SW480 (cell line): ENCODE data around the gene COQ9.

Experiments used
- DNase-seq: peaks from one replicate; pipeline ENCODE4 v3.0.0-alpha.2; 2016; ENCODE audit warnings: low spot score

COQ9 gene

GRCh38 chr16:57473176-57473840 is 26.0 kb downstream of the COQ9 start:
- DNase-seq, result no peak

DNA sequence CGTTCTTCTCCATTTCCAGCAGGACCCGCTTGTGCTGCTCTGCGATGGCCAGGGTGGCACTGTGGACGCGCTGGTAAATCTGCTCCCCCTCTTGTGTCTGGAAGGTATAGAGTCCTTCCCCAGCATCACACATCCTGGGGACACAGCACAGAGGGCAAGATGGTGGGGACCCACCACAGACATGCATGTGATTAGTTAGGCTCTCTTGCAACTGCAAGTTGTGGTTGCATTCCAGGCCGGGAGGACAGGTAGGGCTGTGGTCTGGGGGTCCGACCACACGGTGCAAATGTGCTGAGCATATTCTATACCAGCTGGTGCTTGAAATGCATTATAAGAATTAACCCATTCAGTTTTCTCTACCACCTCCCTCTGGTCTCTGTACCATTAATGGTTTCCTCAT is 26.6 kb downstream of the COQ9 start:
- no peak for DNase-seq

DNA sequence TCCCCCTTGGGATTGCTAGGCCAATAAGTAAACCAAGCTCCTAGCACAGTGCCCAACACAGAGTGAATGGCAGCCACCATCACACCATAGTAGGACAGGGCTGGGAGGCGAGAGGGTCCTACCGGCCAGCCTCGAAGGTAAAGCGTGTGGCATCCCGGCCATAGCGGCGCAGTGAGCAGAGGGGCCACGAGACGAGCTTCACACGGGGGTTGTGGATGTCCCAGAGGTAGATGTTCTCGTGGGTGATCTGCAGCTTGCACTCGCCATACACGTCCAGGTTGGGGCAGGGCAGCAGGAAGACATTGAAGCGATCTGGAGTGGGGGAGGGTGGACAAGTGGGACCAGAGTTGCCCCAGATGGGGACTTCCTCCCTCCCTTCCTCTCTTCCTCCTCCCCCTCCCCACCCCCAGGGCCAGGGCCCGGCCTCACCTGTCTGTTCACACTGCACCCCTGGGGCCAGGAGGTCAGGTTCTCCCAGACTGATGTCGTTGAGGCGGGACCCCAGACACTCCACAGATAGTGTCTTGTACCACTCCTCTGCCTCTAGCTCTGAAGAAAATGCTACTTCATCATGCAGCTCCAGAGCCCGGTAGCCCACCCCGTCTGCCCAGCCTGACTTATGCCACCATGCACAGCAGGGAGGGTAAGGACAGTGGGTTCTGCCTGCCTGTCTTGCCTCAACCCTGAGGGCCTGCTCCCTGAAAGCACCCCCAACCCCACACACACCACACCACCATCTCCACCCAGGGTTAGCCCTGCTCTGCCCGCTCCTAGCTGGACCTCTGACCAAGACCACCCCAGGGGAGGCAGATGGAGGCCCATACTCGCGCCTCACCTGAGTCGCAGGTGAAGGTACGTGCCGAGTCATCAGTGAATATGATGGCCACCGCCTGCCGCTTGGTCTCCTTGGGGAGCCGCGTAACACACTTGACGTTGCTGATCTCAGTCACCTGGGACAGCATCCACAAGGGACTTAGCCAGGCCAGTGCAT is 27.7 kb downstream of the COQ9 start:
- DNase-seq, result no peak

GRCh38 chr16:57475711-57476339 is 28.5 kb downstream of the COQ9 start:
- no peak for DNase-seq

GRCh38 chr16:57476546-57477410 is 29.5 kb downstream of the COQ9 start:
- DNase-seq, result no peak

- no peak for DNase-seq
Measured at GRCh38 chr16:57477531-57478202, 30.4 kb downstream of the COQ9 start.

GRCh38 chr16:57478396-57479204 is 31.3 kb downstream of the COQ9 start:
- no peak for DNase-seq

- peak; percentile 53 for DNase-seq
Measured at GRCh38 chr16:57479205-57479975, 32.1 kb downstream of the COQ9 start.

DNA sequence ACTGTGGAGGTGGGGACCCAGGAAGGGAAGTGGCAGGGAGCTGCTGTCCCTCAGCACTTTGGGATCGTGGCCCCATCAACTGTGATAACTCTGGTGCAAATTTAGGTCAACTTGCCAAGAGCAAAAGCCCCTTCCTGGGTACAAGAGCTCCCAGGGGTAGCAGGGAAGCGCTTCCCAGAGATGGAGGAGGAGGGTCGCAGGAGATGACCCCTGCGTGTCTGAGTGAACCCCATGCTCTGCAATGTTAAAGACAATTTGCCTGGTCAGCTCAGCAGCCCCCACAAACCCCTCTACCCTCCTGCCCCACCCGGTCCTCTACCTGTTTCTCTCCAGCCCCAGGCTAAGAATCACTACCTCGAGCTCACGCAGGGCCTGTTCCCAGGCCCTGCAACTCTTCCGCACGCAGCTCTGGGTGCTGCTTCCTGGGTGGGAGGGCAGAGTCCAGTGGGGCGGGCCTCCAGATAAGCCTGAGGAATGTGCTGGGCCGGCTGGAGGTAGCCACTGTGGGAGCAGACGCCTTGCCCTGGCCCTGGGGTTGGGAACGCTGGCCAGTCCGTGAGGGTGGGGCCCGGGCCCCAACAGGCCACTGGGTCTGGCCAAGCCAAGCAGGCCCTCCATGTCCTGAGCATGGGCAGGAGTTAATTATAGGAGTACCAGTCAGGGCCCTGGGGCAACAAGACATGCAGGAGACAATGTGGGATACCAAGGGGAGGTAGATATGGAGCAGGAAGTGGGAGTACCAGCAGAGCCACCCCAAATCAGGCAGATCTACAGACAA is 32.9 kb downstream of the COQ9 start:
- DNase-seq, result peak; percentile 73

- no peak for DNase-seq
Measured at GRCh38 chr16:57480754-57481230, 33.5 kb downstream of the COQ9 start.

DNA sequence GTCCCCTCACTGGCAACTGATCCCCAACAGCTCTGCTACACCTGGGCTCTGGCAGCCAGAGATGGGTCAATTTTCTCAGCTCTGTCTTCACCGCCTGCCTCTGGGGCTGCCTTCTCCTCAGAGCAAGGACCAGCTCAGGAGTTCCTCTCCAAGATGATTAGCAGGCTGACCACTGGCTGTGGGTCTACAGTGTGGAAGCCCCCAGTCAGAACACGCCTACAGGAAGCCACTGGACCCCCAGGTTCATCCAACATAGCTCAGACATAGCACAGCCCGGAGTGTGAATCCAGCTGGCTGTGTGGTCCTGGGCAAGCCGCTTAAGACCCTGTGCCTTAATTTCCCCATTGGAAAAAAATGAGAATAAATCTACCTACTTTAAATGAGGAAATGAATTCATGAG is 34.1 kb downstream of the COQ9 start:
- DNase-seq, result no peak

- no peak for DNase-seq
Measured at GRCh38 chr16:57482845-57483545, 35.7 kb downstream of the COQ9 start.

DNA sequence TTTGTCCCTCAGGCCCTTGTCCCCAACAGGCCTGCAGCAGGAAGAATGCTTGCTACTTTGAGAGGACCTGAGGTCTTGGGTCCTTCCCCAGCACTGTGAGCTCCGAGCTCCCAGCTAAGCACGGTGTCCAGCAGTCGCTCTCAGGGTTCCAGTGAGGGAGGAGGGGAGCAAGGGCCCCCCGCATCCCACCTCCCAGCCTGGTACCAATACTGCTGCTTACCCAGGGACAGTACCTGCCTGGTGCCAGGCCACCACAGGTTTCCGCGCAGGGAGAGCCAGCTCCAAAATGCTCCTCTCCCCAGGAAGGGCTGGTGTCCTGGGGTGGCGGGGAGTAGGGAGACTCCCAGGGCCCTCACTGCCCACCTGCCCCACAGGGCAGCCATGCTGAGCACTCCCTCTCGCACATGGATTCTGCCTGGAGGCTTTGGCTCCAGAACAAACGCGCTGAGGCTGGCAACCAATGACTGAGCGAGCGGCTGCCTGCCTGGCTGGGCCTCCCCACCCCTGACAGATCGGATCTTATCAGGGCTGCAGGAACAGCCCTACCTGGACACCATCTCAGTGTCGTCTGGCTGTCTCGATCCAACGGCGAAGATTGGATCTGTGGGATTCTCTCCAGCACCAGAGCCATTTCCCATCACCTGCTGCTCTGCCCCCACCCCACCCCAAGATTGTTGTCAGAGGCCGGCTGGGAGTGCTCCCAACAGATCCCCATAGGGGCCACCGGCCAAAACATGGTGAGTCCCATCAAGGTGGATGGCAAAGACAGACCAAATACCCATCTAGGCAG is 36.6 kb downstream of the COQ9 start:
- no peak for DNase-seq

GRCh38 chr16:57484515-57485005 is 37.3 kb downstream of the COQ9 start:
- DNase-seq, result no peak

GRCh38 chr16:57485091-57485915 is 38.0 kb downstream of the COQ9 start:
- DNase-seq, result no peak
